GM04503 (cell line): Measurements from ENCODE around the gene IQGAP2.

Experiments
- DNase-seq: peaks from one replicate; pipeline ENCODE4 v3.0.0-alpha.2; 2012; ENCODE audit warnings: low read depth

Gene IQGAP2

GRCh38 chr5:76612942-76613341 is 209.9 kb downstream of the IQGAP2 start:
- no peak for DNase-seq

GRCh38 chr5:76615759-76616158 is 212.7 kb downstream of the IQGAP2 start:
- no peak for DNase-seq

GRCh38 chr5:76616206-76616605 is 213.1 kb downstream of the IQGAP2 start:
- DNase-seq, result no peak

DNA sequence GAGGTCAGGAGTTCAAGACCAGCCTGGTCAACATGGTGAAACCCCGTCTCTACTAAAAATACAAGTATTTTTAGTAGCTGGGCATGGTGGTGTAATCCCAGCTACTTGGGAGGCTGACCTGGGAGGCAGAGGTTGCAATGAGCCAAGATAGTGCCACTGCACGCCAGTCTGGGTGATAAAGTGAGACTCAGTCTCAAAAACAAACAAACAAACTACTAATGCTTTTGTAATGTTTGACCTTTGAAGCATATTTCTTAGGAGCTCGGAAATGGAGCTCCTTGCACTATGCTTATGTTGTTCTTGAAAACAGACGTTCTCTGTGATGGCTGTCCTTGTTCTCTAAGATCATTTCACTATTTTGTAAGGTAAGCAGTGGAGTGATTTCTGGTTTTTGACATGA is 214.1 kb downstream of the IQGAP2 start:
- no peak for DNase-seq

- DNase-seq, result peak; percentile 24
Measured at GRCh38 chr5:76617675-76618074, 214.6 kb downstream of the IQGAP2 start.

DNA sequence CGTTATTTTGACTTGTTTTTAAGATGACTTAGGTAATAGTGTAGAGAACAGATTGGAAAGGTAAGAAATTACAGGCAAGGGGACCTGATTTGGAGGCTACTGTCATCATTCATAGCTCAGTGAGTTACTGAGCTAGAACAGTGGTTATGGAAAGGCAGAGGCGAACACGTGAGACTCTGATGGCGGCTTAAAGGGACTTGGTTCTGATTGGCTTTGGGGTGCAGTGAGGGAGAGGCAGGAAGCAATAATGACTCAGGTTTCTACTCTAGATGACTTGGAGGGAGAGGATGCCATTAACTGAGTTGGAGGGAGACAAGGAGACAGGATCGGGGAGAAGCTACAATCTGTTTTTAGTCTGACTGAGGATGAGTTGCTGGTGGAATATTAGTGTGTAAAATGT is 217.1 kb downstream of the IQGAP2 start:
- no peak for DNase-seq

GRCh38 chr5:76622076-76622475 is 219.0 kb downstream of the IQGAP2 start:
- DNase-seq, result no peak

GRCh38 chr5:76622973-76623596 is 220.0 kb downstream of the IQGAP2 start, which contains the start of gene F2RL2:
TSS of gene F2RL2 (minus strand) at chr5:76623403. CDS start at chr5:76623230, 173 bp downstream.
- DNase-seq, result peak; percentile 23

GRCh38 chr5:76625087-76625815 is 222.2 kb downstream of the IQGAP2 start:
- no peak for DNase-seq

- DNase-seq, result no peak
Measured at GRCh38 chr5:76626738-76627137, 223.7 kb downstream of the IQGAP2 start.

DNA sequence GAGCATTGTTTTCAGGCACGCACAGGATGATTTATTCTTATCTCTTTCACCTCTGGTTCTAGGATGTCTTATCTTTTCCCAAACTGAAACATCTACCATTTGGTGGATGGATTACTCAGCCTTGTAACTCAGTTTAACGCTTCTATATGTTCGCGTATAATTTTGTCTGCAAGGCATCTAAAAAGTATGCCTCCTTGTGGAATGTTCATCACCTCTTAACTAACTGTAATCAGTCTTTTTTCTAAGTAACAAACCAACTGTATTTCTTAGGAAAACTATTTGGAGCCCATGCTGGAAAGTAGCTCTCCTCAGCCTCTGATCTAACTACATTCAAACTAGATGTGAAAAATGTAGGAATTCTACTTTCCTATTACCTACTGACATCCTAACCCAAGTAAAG is 231.6 kb downstream of the IQGAP2 start:
- no peak for DNase-seq

DNA sequence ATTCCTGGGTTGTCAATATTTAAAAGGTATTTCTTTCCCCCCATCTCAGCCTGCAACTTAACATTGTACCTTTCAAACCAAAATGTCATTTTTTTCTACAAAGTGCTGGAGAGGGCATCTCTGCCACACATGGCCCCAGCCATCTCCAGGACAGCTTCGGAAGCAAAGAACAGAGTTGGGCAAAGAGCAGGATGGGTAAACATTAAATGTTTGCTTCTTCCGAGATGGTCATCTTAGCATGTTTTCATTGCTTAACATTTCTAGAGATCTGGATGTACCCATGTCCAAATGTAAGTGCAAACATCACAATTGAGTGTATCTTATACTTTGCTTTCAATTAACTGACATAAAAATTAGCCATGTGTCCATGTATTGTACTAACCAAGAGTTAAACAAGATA is 234.4 kb downstream of the IQGAP2 start:
- no peak for DNase-seq

GRCh38 chr5:76638479-76638878 is 235.4 kb downstream of the IQGAP2 start:
- no peak for DNase-seq

- DNase-seq, result no peak
Measured at GRCh38 chr5:76641514-76642120, 238.5 kb downstream of the IQGAP2 start.

- no peak for DNase-seq
Measured at GRCh38 chr5:76642390-76643040, 239.4 kb downstream of the IQGAP2 start.

DNA sequence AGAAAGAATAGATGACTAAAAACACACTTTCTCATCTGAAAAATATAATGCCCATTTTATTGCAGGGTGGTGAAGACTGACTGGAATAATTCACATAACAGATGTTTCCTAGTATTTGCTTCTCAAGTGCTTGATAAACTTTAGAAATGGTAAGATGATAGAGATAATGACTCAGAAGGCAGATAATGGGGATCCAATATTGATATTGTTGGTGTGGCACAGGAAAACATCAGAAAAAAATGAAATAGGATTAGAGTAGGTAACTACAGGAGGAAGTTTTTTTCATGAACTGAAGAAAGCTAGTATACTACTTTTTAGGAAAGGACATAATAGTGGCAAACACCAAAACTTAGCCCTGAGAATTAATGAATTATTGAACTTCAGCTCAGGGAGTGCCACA is 240.3 kb downstream of the IQGAP2 start:
- no peak for DNase-seq

GRCh38 chr5:76649140-76649539 is 246.1 kb downstream of the IQGAP2 start:
- DNase-seq, result no peak

- DNase-seq, result no peak
Measured at GRCh38 chr5:76652809-76653414, 249.8 kb downstream of the IQGAP2 start.

- no peak for DNase-seq
Measured at GRCh38 chr5:76657091-76657490, 254.0 kb downstream of the IQGAP2 start.

- DNase-seq, result no peak
Measured at GRCh38 chr5:76657683-76658311, 254.7 kb downstream of the IQGAP2 start.

DNA sequence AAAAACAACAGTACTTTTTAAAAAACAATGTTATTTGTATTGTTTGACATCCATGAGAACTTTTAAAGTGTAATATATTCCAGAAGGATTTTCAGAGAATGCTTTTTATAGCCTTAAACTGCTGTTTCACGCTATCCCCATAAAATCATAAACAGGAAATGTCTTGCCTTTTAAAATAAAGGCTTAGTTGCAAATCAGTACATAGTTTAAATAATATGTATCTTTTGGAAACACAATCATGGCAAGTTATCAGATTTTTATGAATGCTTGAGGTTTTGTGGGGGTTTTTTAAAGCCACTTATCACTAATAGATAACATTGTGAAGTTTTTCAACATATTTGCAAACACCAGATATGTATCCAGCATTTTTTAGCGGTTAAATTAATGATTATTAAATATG is 257.3 kb downstream of the IQGAP2 start:
- no peak for DNase-seq

GRCh38 chr5:76662521-76662920 is 259.4 kb downstream of the IQGAP2 start:
- no peak for DNase-seq
